Mesendoderm (in vitro differentiated cells): ENCODE data around the gene PSTPIP2.
"Not testable (repeated sequence)": the region's sequence is repeated elsewhere in the genome, so short reads cannot be mapped to it uniquely, and the experiment has no call there.

Source experiments
- DNase-seq: peaks from one replicate; pipeline ENCODE4 v3.0.0; 2013
- H2AK5ac ChIP-seq: 2 replicates; pipeline ENCODE4 v1.6.1; 2013; ENCODE audit warnings: low read length, inconsistent platforms
- H2BK120ac ChIP-seq: 2 replicates; pipeline ENCODE4 v1.6.1; 2013; ENCODE audit warnings: low read depth, mild to moderate bottlenecking, low read length, moderate library complexity, mixed read lengths
- H2BK15ac ChIP-seq: replicated peaks from 2 replicates; pipeline ENCODE4 v1.6.1; 2013; ENCODE audit warnings: low read depth, mild to moderate bottlenecking, moderate library complexity
- H2BK5ac ChIP-seq: 2 replicates; pipeline ENCODE4 v1.6.1; 2013; ENCODE audit warnings: low read length, inconsistent platforms
- H3K18ac ChIP-seq: 2 replicates; pipeline ENCODE4 v1.6.1; 2013; ENCODE audit warnings: mild to moderate bottlenecking, low read length, mixed read lengths
- H3K23ac ChIP-seq: one replicate; pipeline ENCODE4 v1.6.1; 2013; ENCODE audit warnings: low read length
- H3K27ac ChIP-seq: 2 replicates; pipeline ENCODE4 v1.5.1; 2013; ENCODE audit warnings: low read depth, mild to moderate bottlenecking, inconsistent platforms, low read length, moderate library complexity
- H3K27me3 ChIP-seq: 2 replicates; pipeline ENCODE4 v1.6.1; 2013; ENCODE audit warnings: low read length, control low read depth, mild to moderate bottlenecking, inconsistent platforms; ENCODE audit not compliant: insufficient read depth, poor library complexity
- H3K36me3 ChIP-seq: 2 replicates; pipeline ENCODE4 v1.6.1; 2013; ENCODE audit warnings: low read length, inconsistent platforms; ENCODE audit not compliant: control insufficient read depth, insufficient read depth
- H3K4ac ChIP-seq: one replicate; pipeline ENCODE4 v1.6.1; 2013; ENCODE audit warnings: low read depth, mild to moderate bottlenecking, low read length, moderate library complexity
- H3K4me1 ChIP-seq: 2 replicates; pipeline ENCODE4 v1.6.1; 2013; ENCODE audit warnings: low read depth, low read length, inconsistent platforms; ENCODE audit not compliant: control insufficient read depth
- H3K4me2 ChIP-seq: 2 replicates; pipeline ENCODE4 v1.6.1; 2013; ENCODE audit warnings: low read length
- H3K4me3 ChIP-seq: 2 replicates; pipeline ENCODE4 v1.5.1; 2013; ENCODE audit warnings: mild to moderate bottlenecking, low read length
- H3K56ac ChIP-seq: one replicate; pipeline ENCODE4 v1.6.1; 2013; ENCODE audit warnings: low read length
- H3K79me1 ChIP-seq: 2 replicates; pipeline ENCODE4 v1.6.1; 2013; ENCODE audit warnings: low read length, inconsistent platforms
- H3K79me2 ChIP-seq: 2 replicates; pipeline ENCODE4 v1.6.1; 2013; ENCODE audit warnings: mild to moderate bottlenecking, low read length; ENCODE audit not compliant: control insufficient read depth, insufficient read depth
- H3K9ac ChIP-seq: 2 replicates; pipeline ENCODE4 v1.6.1; 2013; ENCODE audit warnings: low read length, inconsistent platforms
- H4K5ac ChIP-seq: one replicate; pipeline ENCODE4 v1.6.1; 2013; ENCODE audit warnings: low read length
- H4K8ac ChIP-seq: one replicate; pipeline ENCODE4 v1.6.1; 2013; ENCODE audit warnings: low read depth, mild to moderate bottlenecking, control low read depth, low read length, moderate library complexity
- WGBS: extraction: QIAGEN DNeasy Blood & Tissue Kit; methylation state at CpG from one replicate; pipeline ENCODE4 v1.1.7; 2013; ENCODE audit warnings: low lambda C conversion rate, missing lambda C conversion rate; ENCODE audit not compliant: insufficient coverage; ENCODE audit errors: extremely low coverage; 5-methylcytosine and 5-hydroxymethylcytosine counted together

Gene PSTPIP2

GRCh38 chr18:46048641-46049040, 23.4 kb downstream of the PSTPIP2 start:
- H2AK5ac ChIP-seq = no peak overlapping the region
- no peak for DNase-seq
- H2BK5ac ChIP-seq = no peak overlapping the region
- no peak overlapping the region for H3K4ac ChIP-seq
- no peaks in the 10 kb centered on the region for H3K79me2 ChIP-seq
- no peak overlapping the region for H3K4me2 ChIP-seq
- H4K5ac ChIP-seq = no peak overlapping the region
- H4K8ac ChIP-seq = no peak overlapping the region
- H3K18ac ChIP-seq = no peak overlapping the region
- no peak overlapping the region for H3K27ac ChIP-seq
- no peaks in the 10 kb centered on the region for H3K79me1 ChIP-seq
- H2BK120ac ChIP-seq = no peak overlapping the region
- H3K4me1 ChIP-seq = no peaks in the 10 kb centered on the region
- H3K56ac ChIP-seq = no peak overlapping the region
- H3K9ac ChIP-seq = no peak overlapping the region
- H3K4me3 ChIP-seq = no peak overlapping the region
- no peak overlapping the region for H2BK15ac ChIP-seq
- no peaks in the 10 kb centered on the region for H3K27me3 ChIP-seq
- no peaks in the 10 kb centered on the region for H3K36me3 ChIP-seq
- no peak overlapping the region for H3K23ac ChIP-seq
- no CpG with 5 or more reads among the region's 1 CpG for WGBS

DNA sequence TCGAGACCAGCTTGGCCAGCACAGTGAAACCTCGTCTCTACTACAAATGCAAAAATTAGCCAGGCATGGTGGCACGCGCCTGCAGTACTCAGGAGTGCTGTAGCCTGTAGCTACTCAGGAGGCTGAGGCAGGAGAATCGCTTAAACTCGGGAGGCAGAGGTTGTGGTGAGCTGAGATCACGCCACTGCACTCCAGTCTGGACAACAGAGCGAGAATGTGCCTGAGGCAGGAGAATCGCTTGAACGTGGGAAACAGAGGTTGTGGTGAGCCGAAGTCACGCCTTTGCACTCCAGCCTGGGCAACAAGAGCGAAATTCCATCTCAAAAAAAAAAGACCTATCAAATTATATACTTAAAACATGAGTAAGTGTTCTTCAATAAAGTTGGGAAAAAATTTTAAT, 24.7 kb downstream of the PSTPIP2 start:
- WGBS = no CpG with 5 or more reads among the region's 13 CpGs
- not testable (repeated sequence) for H3K27me3 ChIP-seq, H3K18ac ChIP-seq, H3K36me3 ChIP-seq, H3K4ac ChIP-seq, H3K9ac ChIP-seq, H2BK15ac ChIP-seq, H4K8ac ChIP-seq, H3K4me1 ChIP-seq, H3K79me1 ChIP-seq, H2BK120ac ChIP-seq, H3K79me2 ChIP-seq, H3K27ac ChIP-seq, H2BK5ac ChIP-seq, H3K4me3 ChIP-seq, H3K4me2 ChIP-seq, H3K23ac ChIP-seq, H4K5ac ChIP-seq, H2AK5ac ChIP-seq, H3K56ac ChIP-seq, DNase-seq

DNA sequence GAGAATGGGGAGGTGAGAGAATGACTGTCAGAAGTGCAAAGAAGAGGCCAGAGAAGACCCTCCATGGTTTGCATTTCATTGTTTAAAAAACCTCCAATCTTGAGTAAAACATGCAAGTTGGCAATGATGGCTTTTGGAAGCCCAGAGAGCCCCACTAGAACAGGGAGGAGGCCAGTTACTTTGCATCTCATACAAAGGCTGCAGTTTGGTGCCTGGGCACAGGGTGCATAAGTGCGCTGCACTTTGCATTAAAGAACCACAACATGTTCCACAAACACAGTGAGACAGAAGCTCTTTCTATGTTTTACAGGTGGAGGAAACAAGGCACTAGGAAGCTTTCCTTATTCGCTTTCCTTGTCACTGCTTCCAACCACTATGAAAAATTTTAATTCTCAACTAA, 25.4 kb downstream of the PSTPIP2 start:
- H2BK15ac ChIP-seq = no peak overlapping the region
- no peak for DNase-seq
- H3K56ac ChIP-seq = no peak overlapping the region
- H3K27me3 ChIP-seq = no peaks in the 10 kb centered on the region
- no peak overlapping the region for H3K4ac ChIP-seq
- no peak overlapping the region for H4K5ac ChIP-seq
- H2BK5ac ChIP-seq = no peak overlapping the region
- no peak overlapping the region for H4K8ac ChIP-seq
- H3K23ac ChIP-seq = no peak overlapping the region
- no peaks in the 10 kb centered on the region for H3K4me1 ChIP-seq
- no peak overlapping the region for H2BK120ac ChIP-seq
- no peak overlapping the region for H3K4me3 ChIP-seq
- H3K27ac ChIP-seq = no peak overlapping the region
- no peaks in the 10 kb centered on the region for H3K36me3 ChIP-seq
- no peak overlapping the region for H3K18ac ChIP-seq
- H3K79me1 ChIP-seq = no peaks in the 10 kb centered on the region
- H3K79me2 ChIP-seq = no peaks in the 10 kb centered on the region
- no peak overlapping the region for H2AK5ac ChIP-seq
- no peak overlapping the region for H3K9ac ChIP-seq
- H3K4me2 ChIP-seq = no peak overlapping the region
- 100% methylated on average over 1 of the region's 2 CpGs for WGBS

DNA sequence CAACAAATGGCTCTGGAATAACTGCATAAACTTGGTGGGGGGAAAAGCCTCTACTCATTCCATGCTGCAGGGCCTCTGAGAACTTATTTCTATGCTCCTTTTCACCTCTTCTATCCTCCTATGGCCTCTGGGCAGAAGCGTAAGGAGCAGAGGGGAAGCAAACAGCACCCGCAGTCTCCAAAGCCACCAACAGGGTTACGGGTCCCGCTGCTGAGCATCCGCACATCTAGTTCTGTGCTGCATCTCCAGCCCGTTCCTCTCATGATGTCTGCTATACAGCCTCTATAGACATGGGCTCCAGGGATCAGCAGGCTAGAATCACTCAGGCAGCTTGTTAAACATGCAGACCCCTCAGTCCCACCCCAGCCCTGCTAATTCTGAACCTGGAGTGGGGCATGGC, 25.9 kb downstream of the PSTPIP2 start:
- no peaks in the 10 kb centered on the region for H3K4me1 ChIP-seq
- H3K27me3 ChIP-seq = no peaks in the 10 kb centered on the region
- H3K4me3 ChIP-seq = no peak overlapping the region
- no peak overlapping the region for H3K4me2 ChIP-seq
- no peak overlapping the region for H2BK15ac ChIP-seq
- H3K79me1 ChIP-seq = no peaks in the 10 kb centered on the region
- peak; percentile 39 for DNase-seq
- H3K9ac ChIP-seq = no peak overlapping the region
- no peak overlapping the region for H2AK5ac ChIP-seq
- no peak overlapping the region for H3K56ac ChIP-seq
- H4K8ac ChIP-seq = no peak overlapping the region
- H2BK5ac ChIP-seq = no peak overlapping the region
- H3K18ac ChIP-seq = no peak overlapping the region
- H3K27ac ChIP-seq = no peak overlapping the region
- no peak overlapping the region for H2BK120ac ChIP-seq
- H4K5ac ChIP-seq = no peak overlapping the region
- H3K4ac ChIP-seq = no peak overlapping the region
- no CpG with 5 or more reads among the region's 6 CpGs for WGBS
- no peaks in the 10 kb centered on the region for H3K36me3 ChIP-seq
- H3K79me2 ChIP-seq = no peaks in the 10 kb centered on the region
- no peak overlapping the region for H3K23ac ChIP-seq

- no peak overlapping the region for H3K4me3 ChIP-seq
- no peak overlapping the region for H3K9ac ChIP-seq
- no peak overlapping the region for H3K4ac ChIP-seq
- no peak overlapping the region for H3K56ac ChIP-seq
- H4K8ac ChIP-seq = no peak overlapping the region
- no peak overlapping the region for H3K4me2 ChIP-seq
- H3K36me3 ChIP-seq = no peaks in the 10 kb centered on the region
- DNase-seq = peak; percentile 36
- no peak overlapping the region for H2BK120ac ChIP-seq
- no peak overlapping the region for H3K27ac ChIP-seq
- H3K4me1 ChIP-seq = peaks cover 10% of the 10 kb centered on the region
- H3K23ac ChIP-seq = no peak overlapping the region
- no peaks in the 10 kb centered on the region for H3K79me2 ChIP-seq
- no peak overlapping the region for H2AK5ac ChIP-seq
- no CpG with 5 or more reads among the region's 3 CpGs for WGBS
- H3K27me3 ChIP-seq = no peaks in the 10 kb centered on the region
- H2BK15ac ChIP-seq = no peak overlapping the region
- no peak overlapping the region for H3K18ac ChIP-seq
- H3K79me1 ChIP-seq = no peaks in the 10 kb centered on the region
- no peak overlapping the region for H4K5ac ChIP-seq
- H2BK5ac ChIP-seq = no peak overlapping the region
Observed at GRCh38 chr18:46042571-46043123, 29.4 kb downstream of the PSTPIP2 start.

- Histone ChIP-seq H3K79me1 (no peaks in the 10 kb centered on the region), H3K4me3 (no peak overlapping the region), H2BK120ac (no peak overlapping the region), H3K27me3 (no peaks in the 10 kb centered on the region), H3K36me3 (no peaks in the 10 kb centered on the region), H3K23ac (no peak overlapping the region), H2BK15ac (no peak overlapping the region), H2BK5ac (peak overlapping the region; percentile 83), H3K18ac (peak overlapping the region; percentile 71), H3K27ac (peak overlapping the region; percentile 60), H3K9ac (no peak overlapping the region), H3K4me1 (peaks cover 10% of the 10 kb centered on the region), H3K79me2 (no peaks in the 10 kb centered on the region), H3K4me2 (no peak overlapping the region), H4K8ac (no peak overlapping the region), H3K4ac (peak overlapping the region; percentile 43), H3K56ac (peak overlapping the region; percentile 6), H4K5ac (no peak overlapping the region), H2AK5ac (no peak overlapping the region)
- WGBS = no CpG with 5 or more reads among the region's 5 CpGs
- no peak for DNase-seq
Observed at GRCh38 chr18:46040747-46041104, 31.3 kb downstream of the PSTPIP2 start.
